Measurements from ENCODE around the gene CMTM4.
A peak's percentile ranks its signal among the peaks of the same experiment; 100 is the strongest.
"Not testable (repeated sequence)": the region's sequence is repeated elsewhere in the genome, so short reads cannot be mapped to it uniquely, and the experiment has no call there.

CMTM4 gene

DNA sequence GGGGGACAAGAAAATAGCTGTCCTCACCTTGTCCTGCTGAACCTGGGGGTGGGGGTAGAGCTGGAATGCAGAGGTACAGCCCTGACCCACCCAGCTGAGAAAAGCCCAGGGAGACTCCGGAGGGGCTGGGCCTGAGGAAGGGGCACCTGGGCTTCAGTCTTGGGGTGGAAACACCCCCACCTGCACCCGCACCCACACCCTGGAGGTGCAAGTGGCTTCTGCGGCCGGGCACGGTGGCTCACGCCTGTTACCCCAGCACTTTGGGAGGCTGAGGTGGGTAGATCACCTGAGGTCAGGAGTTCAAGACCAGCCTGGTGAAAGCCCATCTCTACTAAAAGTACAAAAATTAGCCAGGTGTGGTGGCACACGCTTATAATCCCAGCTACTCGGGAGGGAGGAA, 84.6 kb downstream of the CMTM4 start:
- DNase-seq = not testable (repeated sequence)

DNA sequence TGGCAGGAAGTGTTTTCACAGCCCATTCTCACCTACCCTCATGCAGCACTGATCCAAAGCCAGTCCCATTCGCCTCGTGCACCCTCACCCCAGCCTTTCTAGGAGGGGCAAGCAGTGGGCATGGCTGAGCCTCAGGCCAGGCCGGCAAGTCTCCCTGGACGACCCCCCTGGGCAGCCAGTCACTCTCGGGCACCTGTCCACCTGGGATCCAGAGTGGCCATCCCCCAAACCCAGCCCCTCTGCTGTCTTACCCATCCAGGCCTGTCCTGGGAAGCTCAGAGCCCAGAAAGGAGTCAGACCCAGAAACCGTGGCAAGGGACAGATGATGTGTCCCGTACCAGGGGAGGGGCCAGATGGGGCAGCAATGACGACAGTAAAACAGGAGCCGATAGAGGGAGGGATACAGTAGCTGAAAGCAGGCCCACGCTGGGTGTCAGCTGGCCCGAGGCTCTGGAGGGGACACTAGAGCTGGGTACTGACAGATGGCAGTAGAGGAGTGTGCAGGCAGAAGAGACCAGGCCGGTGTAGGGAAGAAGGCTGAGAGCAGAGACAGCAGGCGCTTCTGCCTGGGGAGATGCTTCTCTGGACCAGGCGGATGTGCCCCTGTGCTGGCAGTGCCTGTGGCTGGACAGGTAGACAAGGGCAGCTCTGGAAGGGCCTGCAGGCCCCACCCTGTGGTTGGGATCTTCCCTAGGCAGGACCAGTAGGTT, 86.3 kb downstream of the CMTM4 start:
- no peak for DNase-seq

DNA sequence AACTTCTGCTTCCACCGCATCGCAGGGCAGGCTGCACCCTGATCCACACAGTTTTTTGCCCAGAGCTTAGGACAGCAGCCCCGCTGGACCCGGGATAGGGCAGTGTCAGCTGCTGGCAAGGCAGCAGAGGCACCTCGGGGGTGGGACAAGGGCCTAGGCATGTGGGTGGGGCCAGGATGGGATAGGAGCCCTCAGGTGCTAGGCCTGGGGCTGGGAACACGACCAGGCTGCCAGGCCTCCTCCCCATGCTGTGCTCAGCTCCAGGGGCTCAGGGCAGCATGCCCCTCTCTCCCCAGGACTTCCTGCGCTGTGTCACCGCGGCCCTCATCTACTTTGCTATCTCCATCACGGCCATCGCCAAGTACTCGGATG, 87.4 kb downstream of the CMTM4 start:
- DNase-seq = no peak

DNA sequence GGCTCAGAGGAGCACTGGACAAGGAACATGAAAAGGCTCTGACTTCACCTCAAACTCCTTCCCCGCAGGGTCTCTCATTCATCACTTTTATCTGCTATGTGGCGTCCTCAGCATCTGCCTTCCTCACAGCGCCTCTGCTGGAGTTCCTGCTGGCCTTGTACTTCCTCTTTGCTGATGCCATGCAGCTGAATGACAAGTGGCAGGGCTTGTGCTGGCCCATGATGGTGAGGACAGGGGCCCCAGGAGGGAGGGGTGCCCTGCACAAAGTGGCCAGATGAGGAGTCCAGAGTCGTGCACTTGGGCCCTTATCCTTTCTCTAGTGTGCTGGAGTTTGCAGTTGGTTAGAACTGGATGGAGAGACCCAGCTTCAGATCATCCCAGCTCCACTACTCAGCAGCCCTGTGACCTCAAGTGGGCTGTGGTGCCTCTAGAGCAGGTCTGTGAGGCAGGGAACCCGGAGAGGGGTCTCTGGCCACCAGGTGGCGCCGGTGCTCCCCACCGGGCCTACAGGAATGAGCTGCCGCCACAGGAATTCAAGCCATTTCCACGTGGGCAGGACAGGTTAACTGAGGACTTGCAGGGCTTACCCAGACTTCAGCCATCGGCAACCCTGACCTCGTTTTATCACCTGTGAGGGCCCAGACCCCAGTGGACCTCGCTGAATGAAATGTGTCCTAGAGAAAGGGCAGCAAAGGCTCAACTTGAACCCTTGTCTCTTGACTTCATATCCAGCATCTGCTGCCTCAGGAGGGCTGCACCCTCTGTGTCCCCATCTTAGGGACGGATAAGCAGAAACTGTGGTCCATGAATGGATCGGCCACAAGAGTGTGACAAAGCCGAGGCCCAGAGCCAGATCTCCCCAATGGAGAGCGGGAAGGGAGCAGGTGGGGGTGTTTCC, 88.1 kb downstream of the CMTM4 start:
- peak; percentile 91 to 92 for DNase-seq

DNA sequence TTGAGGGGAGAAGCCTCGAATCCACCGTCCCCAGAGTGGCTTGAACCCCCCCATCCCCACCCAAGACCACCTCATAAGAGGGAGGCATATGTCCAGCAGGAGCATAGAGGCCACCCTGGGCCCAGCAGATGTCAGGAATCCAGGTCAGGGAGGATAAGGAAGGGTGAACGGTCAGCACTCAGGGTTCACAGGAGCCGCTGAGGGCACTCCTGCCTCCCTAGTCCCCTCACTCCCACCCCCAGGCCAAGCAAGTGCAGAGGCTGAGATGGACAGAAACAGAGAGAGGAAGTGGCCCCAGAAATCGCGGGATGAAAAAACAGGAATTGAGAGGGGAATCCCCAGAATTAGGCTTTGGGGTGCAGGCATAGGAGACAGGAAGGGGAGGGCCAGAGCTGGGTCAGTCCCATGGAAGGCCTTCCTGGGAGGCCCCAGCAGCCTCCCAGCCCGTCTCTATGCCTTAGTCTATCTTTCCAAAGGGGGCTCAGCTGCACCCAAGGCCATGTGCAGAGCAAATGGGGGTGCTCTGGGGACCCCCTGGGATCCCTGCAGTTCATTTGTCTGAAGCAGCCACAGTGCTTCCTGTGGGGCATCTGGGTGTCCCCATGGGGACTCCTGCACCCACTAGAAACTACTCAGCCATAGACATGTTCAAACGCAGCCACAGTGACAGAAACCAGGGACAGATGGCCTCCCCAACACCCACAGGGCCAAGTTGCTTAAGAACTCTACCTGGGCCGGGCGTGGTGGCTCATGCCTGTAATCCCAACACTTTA, 90.4 kb downstream of the CMTM4 start:
- DNase-seq = no peak

DNA sequence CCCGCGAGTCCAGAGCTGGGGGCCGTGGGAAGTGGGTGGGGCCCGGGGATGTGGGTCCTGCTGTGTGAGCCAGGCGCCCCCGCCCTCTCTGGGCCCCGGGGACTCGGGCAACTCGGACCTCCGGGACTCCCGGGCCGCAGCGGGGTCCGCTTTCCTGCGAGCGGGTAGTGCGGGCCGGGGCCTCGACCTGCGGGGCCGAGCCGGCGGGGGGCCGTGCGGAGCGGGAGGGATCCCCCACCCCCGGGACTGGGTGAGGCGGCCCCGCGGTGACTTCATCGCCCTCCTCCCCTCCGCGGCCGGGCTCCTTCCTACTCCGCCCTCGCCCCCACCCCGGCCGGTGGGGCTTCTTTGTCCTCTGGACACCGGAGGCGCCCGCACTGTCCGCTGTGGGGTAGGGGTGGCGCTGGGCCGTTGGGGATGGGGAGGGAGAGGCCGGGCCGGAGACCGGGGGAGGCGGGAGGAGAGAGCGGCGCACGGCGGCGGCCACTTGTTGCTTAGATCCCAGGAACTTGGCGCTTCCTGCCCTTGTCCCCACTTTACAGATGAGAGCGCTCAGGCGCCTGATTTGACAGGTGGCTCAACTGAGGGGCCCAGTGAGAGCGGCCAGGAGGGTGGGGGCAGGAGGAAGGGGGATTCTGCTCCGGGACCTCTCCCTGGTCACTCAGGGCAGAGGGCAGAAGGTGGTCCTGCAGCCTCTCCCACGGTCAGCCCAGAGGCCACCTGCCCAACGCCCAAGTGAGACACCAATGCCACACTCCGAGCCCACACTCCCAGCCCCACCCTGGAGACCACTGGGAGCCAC, 91.2 kb downstream of the CMTM4 start:
- DNase-seq = peak; percentile 52 to 65

DNA sequence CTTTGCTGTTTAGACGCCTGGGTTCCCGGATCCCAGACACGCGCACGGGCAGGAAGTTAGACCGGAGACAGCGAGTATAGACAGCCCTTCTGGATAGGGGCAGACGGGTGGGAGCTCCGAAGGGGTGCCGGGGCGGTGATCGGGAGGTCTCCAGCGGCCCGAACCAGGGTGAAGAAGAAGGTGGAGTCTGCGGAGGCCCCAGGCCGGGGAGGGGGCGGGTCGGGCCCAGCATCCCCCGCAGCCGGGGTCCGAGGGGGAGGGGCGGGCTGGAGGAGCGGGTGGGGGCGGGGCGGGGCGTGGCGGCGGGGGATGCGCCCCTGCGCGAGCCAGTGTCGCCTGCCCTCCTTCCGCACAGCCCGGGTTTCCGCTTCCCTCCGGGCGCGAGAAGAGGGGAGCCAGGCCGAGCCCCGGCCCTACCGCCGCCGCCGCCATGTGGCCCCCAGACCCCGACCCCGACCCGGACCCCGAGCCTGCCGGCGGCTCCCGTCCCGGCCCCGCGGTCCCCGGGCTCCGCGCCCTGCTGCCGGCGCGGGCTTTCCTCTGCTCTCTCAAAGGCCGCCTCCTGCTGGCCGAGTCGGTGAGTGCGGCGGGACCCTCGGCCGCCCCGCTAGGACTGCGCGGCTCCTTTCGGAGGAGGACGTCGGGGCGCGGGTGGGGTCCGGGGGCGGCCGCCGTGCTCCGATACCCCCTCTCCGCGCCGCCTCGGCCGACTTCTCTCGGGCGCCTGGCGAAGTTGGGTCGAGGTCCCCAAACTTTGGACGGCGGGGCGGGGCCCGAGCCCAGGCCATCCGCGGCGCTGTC, 92.0 kb downstream of the CMTM4 start, which contains the start of gene CMTM3:
Gene CMTM3 (plus strand): TSS at position 329 of the 801 bp plus-strand sequence. CDS start 102 bp downstream, at position 431.
- DNase-seq = peak; percentile 89 to 90

DNA sequence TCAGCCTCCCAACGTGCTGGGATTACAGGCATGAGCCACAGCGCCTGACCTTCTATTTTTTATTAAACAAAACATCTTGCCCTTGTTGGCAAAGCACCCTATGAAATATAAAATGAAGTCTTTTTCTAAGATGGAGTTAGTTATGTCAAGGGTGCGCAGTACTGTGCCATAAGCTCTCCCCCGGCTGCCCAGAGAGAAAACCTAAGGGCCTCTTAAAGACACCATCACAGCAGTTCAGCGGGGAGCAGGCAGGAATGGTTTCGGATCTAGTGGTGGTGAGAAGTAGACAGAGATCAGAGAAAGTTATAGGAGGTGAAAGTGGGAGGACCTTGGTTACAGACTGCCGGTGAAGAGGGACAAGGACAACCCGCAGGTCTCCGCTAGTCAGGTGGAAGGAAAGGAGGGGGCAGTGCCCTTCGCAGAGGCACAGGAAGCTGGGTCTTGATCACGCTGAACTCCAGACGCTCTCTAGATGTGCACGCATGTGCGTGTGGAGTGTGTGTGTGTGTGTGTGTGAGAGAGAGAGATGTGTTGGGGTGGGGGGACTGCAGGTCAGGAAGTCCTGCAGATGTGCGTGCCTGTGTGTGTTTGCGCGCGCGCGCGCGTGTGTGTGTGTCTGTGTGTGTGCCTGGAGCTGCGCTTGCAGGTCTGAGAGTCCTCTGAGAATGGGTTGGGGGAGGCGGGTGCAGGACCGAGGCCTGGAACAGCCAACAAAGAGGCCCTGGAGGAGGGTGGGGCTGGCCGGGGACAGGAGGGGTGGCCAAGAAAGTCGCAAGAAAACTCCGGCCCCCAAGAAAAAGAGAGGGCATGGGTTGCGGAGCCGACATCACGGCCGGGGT, 92.8 kb downstream of the CMTM4 start:
- DNase-seq = peak; percentile 75 to 79

DNA sequence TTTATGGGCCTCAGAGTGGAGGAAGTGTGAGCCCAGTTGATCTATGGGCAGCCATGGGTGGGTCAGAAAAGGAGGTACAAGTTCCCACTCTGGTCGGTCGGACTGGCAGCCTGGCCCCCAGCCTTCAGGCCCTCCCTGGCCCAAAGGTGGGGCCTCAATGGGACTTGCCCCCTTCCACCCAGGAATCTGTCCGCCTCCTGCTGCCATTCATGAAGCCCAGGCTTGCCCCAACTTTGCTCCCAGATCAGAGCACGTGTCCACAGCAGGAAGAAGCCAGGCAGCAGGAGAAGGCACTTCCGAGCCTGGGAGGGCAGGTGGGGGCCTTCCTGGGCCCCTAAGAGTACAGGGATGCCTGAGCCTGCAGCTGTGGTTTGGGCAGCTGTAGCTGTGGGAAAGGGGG, 95.1 kb downstream of the CMTM4 start:
- DNase-seq = no peak

DNA sequence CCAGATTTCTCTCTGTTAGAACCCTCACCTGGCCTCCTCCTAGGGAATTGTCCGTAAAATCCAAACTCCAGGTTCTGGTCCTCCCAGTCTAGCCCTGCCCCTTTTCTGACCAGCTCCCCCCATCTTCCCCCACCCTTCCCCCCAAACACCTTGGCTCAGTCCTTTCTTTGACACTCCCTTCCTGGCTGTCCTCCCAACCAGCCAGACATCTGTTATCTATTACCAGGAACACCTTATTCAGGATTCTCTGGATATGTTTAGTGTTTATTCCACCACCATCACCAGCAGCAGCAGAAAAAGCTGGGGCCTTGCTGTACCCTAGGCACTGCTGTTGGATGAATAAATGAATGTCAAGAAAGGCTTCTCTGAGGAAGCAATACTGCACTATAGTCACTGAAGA, 96.1 kb downstream of the CMTM4 start:
- DNase-seq = no peak

DNA sequence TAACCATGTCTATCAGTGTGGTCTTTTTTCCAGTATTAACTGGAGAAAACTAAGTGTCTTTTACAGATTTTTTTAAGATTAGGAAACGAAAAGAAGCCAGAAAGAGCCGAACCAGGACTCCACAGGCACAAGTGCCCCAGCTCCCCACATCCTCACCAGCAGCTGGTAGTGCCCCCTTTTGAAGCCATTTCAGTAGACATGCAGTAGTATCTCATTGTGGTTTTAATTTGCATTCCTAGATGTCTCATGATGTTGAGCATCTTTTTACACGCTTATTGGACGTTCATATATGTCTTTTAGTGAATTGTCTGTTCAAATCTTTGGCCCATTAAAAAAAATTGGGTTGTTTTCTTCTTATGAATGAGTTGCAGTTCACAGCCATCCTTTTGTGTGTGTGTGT, 96.8 kb downstream of the CMTM4 start:
- no peak for DNase-seq

DNA sequence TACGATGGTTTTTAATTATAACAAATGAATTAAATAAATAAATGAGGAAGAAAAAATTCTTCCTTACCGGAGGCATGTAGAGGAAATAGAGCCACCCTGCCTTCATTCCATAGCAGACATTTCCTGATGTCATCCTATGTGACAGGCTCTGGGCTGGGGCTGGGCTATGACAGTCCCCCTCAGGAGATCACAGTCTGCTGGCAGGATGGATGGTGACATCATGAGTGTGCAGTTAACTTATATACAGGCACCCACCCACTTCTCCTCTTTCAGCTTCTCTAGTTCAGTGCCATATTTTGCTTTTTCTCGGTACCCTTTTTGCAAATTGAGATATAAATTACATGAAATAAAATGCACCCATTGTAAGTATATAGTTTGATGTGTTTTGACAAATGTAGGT, 98.4 kb downstream of the CMTM4 start:
- DNase-seq = no peak

DNA sequence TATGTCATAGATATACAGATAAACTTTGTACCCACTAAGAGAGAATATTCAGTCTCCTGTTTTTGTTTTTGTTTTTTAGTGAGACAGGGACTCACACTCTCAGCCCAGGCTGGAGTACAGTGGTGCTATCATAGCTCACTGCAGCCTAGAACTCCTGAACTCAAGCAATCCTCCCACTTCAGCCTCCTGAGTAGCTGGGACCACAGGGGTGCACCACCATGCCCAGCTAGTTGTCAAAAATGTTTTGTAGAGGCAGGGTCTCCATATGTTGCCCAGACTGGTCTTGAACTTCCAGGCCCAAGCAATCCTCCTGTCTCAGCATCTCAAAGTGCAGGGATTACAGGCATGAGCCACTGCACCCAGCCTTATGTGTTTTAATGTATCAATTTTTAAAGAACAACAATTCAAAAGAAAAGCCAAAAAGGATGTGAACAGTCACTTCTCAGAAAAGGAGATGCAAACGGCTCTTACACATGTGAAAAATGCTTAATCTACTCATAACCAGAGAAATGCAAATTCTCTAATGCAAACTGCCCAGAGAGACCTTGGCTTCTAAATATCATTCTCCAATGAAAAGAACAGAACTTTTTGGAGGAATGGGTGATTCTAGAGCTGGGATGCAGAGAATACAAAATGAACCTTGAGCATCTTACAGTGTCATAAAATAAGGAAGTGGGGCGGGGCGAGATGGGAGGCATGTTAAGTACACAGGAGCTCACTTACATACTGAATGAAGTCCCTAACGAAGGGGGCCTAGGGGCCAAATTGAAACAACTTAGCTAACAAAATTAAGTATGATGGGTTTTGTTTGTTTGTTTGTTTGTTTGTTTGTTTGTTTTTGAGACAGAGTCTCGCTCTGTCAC, 99.3 kb downstream of the CMTM4 start:
- no peak for DNase-seq

DNA sequence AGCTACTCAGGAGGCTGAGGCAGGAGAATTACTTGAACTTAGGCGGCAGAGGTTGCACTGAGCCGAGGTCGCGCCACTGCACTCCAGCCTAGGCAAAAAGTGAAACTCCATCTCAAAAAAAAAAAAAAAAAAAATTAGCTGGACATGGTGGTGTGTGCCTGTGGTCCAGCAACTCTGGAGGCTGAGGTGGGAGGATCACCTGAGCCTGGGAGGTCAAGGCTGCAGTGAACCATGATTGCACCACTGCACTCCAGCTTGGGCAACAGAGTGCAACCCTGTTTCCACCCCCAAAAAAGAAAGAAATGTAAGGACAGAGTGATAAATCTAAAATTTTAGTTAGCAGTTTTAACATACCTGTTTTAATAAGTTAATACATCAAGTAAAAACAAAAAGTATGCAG, 100.0 kb downstream of the CMTM4 start:
- not testable (repeated sequence) for DNase-seq

DNA sequence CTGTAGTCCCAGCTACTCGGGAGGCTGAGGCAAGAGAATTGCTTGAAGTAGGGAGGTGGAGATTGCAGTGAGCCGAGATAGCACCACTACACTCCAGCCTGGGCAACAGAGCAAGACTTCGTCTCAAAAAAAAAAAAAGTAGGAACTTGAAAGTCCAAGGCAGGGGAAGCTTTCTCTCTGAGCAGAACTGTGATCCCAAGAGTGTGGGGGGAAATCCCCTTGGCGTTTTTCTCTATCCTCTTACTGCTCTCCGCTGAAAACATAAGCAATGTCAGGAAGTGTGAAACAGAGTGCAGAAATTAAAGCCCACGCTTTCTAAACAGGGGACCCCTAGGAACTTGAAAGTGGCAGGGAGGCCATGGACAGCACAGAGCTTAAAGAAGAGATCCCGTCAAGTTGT, 101.8 kb downstream of the CMTM4 start:
- no peak for DNase-seq

DNA sequence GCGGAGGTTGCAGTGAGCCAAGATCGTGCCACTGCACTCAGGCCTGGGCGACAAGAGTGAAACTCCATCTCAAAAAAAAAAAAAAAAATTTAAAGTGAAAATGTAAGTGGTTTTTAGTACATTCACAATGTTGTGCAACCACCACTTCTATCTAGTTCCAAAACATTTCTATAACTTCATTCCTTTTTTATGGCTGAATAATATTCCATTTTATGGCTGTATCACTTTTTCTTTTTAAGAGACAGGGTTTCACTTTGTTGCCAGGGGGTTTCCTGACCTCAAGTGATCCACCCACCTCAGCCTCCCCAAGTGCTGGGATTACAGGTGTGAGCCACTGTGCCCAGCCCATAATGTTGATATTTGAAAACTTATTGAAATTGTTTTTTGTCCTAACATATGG, 103.7 kb downstream of the CMTM4 start:
- no peak for DNase-seq

DNA sequence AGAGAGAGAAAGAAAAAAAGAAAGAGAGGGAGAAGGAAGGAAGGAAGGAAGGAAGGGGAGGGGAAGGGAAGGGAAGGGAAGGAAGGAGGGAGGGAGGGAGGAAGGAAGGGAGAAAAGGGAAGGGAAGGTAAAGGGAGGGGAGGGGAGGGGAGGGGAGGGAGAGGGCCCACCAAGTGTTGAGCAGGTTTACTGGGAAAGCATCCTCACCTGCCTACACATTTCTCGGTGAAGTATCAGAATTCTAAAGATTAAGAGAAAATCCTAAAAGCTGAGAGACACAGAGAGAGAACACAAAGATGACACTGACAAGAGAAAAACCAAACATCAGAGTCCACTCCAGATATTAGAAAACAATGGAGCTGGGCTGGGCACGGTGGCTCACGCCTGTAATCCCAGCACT, 104.3 kb downstream of the CMTM4 start:
- no peak for DNase-seq

DNA sequence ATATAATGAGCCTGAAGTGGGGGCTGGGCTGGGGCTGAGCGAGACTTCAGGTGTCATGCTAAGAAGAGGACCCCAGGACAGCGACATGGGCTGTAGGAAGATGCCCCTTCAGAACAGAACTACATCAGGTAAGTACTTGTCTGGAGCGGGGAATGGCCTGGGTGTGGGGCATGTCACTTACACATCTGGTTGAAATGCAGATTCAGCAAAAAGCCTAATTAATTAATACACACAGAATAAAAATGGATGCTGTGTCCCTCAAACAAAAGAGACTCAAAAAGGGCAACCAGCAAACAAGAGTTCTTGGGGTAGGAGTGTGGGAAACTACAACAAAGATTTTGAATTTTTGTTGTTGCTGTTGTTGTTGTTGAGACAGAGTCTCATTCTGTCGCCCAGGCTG, 105.5 kb downstream of the CMTM4 start:
- no peak for DNase-seq

DNA sequence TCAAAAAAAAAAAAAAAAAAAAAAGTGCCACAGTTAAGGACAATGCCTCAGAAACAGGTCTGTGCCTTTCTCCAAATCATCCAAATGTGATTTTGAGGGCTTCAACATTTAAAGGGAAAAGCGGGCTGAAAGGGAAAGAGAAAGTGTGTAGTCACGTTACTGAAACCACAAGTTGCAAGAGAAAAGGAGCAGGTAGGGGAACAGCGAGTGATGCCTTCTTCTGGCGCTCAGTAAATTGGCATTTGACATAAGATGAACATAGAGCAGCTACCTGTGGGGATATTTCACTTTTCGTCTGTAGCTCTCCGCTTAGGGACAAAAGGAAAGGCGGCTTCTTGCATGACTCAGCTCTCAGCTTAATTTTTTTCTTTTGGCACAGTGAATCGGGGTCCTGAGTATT, 106.2 kb downstream of the CMTM4 start:
- no peak for DNase-seq
